Hepatocyte (in vitro differentiated cells): ENCODE results near the gene VIPAS39.

Source experiments
- EZH2 ChIP-seq: fragments of 200-600 bp; sonication (generic); IDR thresholded peaks from 2 replicates; pipeline ENCODE4 v1.6.1; 2016; ENCODE audit warnings: antibody characterized with exemption, mild to moderate bottlenecking, borderline replicate concordance
- TF ChIP-seq, protein P1 (sequence below): fragments of 200-600 bp; sonication (generic); IDR thresholded peaks from 2 replicates; pipeline ENCODE4 v1.5.1; 2016; ENCODE audit warnings: antibody characterized with exemption, mild to moderate bottlenecking; ENCODE audit not compliant: poor library complexity

DNA sequence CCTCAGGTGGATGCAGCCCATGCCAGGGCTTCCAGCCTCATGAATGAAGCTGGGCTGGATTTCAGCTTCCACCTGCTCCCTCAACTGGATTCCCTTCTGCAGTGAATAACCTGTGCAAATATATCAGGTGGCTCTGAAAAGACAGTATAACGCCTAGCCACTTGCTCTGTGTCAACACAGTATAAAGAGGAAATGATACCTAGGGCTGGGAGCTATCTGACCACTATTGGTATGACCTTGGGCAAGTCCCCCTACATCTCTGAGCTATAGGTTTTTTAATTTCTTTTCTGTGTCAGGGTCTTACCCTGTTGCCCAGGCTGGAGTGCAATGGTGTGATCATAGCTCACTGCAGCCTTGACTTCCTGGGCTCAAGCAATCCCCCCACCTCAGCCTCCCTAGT, 21.4 kb upstream of the VIPAS39 start:
- TF ChIP-seq, protein P1, sequence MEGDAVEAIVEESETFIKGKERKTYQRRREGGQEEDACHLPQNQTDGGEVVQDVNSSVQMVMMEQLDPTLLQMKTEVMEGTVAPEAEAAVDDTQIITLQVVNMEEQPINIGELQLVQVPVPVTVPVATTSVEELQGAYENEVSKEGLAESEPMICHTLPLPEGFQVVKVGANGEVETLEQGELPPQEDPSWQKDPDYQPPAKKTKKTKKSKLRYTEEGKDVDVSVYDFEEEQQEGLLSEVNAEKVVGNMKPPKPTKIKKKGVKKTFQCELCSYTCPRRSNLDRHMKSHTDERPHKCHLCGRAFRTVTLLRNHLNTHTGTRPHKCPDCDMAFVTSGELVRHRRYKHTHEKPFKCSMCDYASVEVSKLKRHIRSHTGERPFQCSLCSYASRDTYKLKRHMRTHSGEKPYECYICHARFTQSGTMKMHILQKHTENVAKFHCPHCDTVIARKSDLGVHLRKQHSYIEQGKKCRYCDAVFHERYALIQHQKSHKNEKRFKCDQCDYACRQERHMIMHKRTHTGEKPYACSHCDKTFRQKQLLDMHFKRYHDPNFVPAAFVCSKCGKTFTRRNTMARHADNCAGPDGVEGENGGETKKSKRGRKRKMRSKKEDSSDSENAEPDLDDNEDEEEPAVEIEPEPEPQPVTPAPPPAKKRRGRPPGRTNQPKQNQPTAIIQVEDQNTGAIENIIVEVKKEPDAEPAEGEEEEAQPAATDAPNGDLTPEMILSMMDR: no peak
- no peak for TF ChIP-seq EZH2
